Measurements from ENCODE around the gene TRIM46.

The TRIM46 gene

GRCh38 chr1:155172732-155173477 is 744 bp upstream of the TRIM46 start, which contains the start of gene KRTCAP2:
Gene KRTCAP2, minus strand, starts transcription at chr1:155173304. Its CDS starts 80 bp downstream, at chr1:155173224.
- TF ChIP-seq RAD21 (IDR thresholded peaks at IDR 0.05; ENCODE audit: low read depth) (peak; percentile 29; the same call in 1 of the 2 replicates), YY1 (IDR thresholded peaks at IDR 0.05; ENCODE audit: low read depth) (peak; percentile 45; the same call in 1 of the 2 replicates), REST (IDR thresholded peaks at IDR 0.05; ENCODE audit: low read depth) (no peak), NFIC (IDR thresholded peaks at IDR 0.05) (peak; percentile 23; the same call in 1 of the 2 replicates), ZBTB7A (IDR thresholded peaks at IDR 0.05; ENCODE audit: low read depth) (peak; percentile 80), TAF1 (IDR thresholded peaks at IDR 0.05; ENCODE audit: low read depth) (peak; percentile 85), FOXM1 (IDR thresholded peaks at IDR 0.05; ENCODE audit: borderline replicate concordance, low read depth) (no peak), CREB1 (IDR thresholded peaks at IDR 0.05; ENCODE audit: low read depth) (0 out of 2 replicates have a peak, but pooled peaks have one; percentile 15)

GRCh38 chr1:155174324-155175280 is 953 bp downstream of the TRIM46 start:
- TF ChIP-seq RAD21 (IDR thresholded peaks at IDR 0.05; ENCODE audit: low read depth) (no peak), EGR1 (IDR thresholded peaks at IDR 0.05) (no peak), NFIC (IDR thresholded peaks at IDR 0.05) (no peak), ZBTB7A (IDR thresholded peaks at IDR 0.05; ENCODE audit: low read depth) (peak; percentile 38; the same call in 1 of the 2 replicates)

GRCh38 chr1:155175281-155175926 is 1.8 kb downstream of the TRIM46 start:
- TF ChIP-seq EGR1 (IDR thresholded peaks at IDR 0.05) (no peak), YY1 (IDR thresholded peaks at IDR 0.05; ENCODE audit: low read depth) (no peak), TCF12 (IDR thresholded peaks at IDR 0.05; ENCODE audit: low read depth) (no peak), MAX (IDR thresholded peaks at IDR 0.05) (no peak), TAF1 (IDR thresholded peaks at IDR 0.05; ENCODE audit: low read depth) (no peak), NFIC (IDR thresholded peaks at IDR 0.05) (no peak), ZBTB7A (IDR thresholded peaks at IDR 0.05; ENCODE audit: low read depth) (no peak), TEAD4 (IDR thresholded peaks at IDR 0.05) (no peak), USF1 (IDR thresholded peaks at IDR 0.05) (no peak), CREB1 (IDR thresholded peaks at IDR 0.05; ENCODE audit: low read depth) (no peak), CEBPB (IDR thresholded peaks at IDR 0.05) (no peak), FOXM1 (IDR thresholded peaks at IDR 0.05; ENCODE audit: borderline replicate concordance, low read depth) (no peak)

- TF ChIP-seq USF1 (IDR thresholded peaks at IDR 0.05) (no peak), RAD21 (IDR thresholded peaks at IDR 0.05; ENCODE audit: low read depth) (no peak), EP300 (IDR thresholded peaks at IDR 0.05; ENCODE audit: borderline replicate concordance) (no peak), MAX (IDR thresholded peaks at IDR 0.05) (no peak), FOXM1 (IDR thresholded peaks at IDR 0.05; ENCODE audit: borderline replicate concordance, low read depth) (no peak), ZBTB7A (IDR thresholded peaks at IDR 0.05; ENCODE audit: low read depth) (no peak), EGR1 (IDR thresholded peaks at IDR 0.05) (no peak), NFIC (IDR thresholded peaks at IDR 0.05) (no peak), YY1 (IDR thresholded peaks at IDR 0.05; ENCODE audit: low read depth) (no peak), TAF1 (IDR thresholded peaks at IDR 0.05; ENCODE audit: low read depth) (no peak), TEAD4 (IDR thresholded peaks at IDR 0.05) (no peak), CREB1 (IDR thresholded peaks at IDR 0.05; ENCODE audit: low read depth) (no peak), REST (IDR thresholded peaks at IDR 0.05; ENCODE audit: low read depth) (no peak), CEBPB (IDR thresholded peaks at IDR 0.05) (no peak), TCF12 (IDR thresholded peaks at IDR 0.05; ENCODE audit: low read depth) (no peak)
Measured at GRCh38 chr1:155175927-155176371, 2.3 kb downstream of the TRIM46 start.

All from Ishikawa (cell line).